ENCODE results near the gene THYN1. TPM values are rescaled to one million over a fixed set of nuclear protein-coding genes. Genes with fewer than 3 reads are reported as not detected.

THYN1 gene
- total RNA-seq, 2 donors from 2014 or later, result 36.5 to 38.2 TPM

GRCh38 chr11:134246100-134246499 is 7.1 kb downstream of the THYN1 start:
- H3K27me3 ChIP-seq, result no peaks in the 10 kb centered on the region
- TF ChIP-seq, protein P1, sequence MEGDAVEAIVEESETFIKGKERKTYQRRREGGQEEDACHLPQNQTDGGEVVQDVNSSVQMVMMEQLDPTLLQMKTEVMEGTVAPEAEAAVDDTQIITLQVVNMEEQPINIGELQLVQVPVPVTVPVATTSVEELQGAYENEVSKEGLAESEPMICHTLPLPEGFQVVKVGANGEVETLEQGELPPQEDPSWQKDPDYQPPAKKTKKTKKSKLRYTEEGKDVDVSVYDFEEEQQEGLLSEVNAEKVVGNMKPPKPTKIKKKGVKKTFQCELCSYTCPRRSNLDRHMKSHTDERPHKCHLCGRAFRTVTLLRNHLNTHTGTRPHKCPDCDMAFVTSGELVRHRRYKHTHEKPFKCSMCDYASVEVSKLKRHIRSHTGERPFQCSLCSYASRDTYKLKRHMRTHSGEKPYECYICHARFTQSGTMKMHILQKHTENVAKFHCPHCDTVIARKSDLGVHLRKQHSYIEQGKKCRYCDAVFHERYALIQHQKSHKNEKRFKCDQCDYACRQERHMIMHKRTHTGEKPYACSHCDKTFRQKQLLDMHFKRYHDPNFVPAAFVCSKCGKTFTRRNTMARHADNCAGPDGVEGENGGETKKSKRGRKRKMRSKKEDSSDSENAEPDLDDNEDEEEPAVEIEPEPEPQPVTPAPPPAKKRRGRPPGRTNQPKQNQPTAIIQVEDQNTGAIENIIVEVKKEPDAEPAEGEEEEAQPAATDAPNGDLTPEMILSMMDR (IDR thresholded peaks at IDR 0.05), result no peak
- H3K4me3 ChIP-seq, result no peak overlapping the region
- no peak overlapping the region for H3K9ac ChIP-seq (ENCODE audit: low read depth in 2 of 2, low read length in 2 of 2)
- H3K27ac ChIP-seq, result no peak overlapping the region
- intact Hi-C loops (cut with DNase I), result no loop called here
- peaks cover 5% of the 10 kb centered on the region for H3K36me3 ChIP-seq
- no peaks in the 10 kb centered on the region for H3K4me1 ChIP-seq
- no peak for DNase-seq
- H3K9me3 ChIP-seq, result no peaks in the 10 kb centered on the region

- Histone ChIP-seq H3K4me3 (no peak overlapping the region), H3K9me3 (no peaks in the 10 kb centered on the region), H3K4me1 (no peaks in the 10 kb centered on the region), H3K27me3 (no peaks in the 10 kb centered on the region), H3K36me3 (peaks cover 5% of the 10 kb centered on the region), H3K27ac (no peak overlapping the region), H3K9ac (ENCODE audit: low read depth in 2 of 2, low read length in 2 of 2) (no peak overlapping the region)
- TF ChIP-seq, protein P1 (IDR thresholded peaks at IDR 0.05), result no peak
- DNase-seq, result no peak
- intact Hi-C loops (cut with DNase I), result no loop called here
Observed at GRCh38 chr11:134245434-134245833, 7.7 kb downstream of the THYN1 start.

DNA sequence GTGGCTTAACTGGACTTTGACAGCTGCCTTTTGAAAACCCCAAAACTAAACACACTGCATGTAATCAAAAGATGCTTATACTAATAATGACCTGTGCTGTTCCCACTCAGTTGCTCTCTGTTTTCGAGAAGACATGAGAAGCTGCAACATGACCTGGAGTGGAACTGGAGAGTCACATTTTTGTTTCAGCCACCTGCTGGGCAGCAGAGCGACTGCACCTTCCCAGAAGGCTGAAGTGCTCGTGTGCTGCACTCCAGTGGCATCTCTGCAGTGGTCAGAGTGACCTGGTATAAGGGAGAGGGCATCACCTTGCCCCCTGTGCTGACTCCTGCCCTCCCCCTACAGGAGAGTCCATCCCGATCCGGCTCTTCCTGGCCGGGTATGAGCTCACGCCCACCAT is 8.6 kb downstream of the THYN1 start:
- Histone ChIP-seq H3K4me1 (no peaks in the 10 kb centered on the region), H3K27ac (no peak overlapping the region), H3K4me3 (no peak overlapping the region), H3K9me3 (no peaks in the 10 kb centered on the region), H3K27me3 (no peaks in the 10 kb centered on the region), H3K9ac (ENCODE audit: low read depth in 2 of 2, low read length in 2 of 2) (no peak overlapping the region), H3K36me3 (peaks cover 5% of the 10 kb centered on the region)
- DNase-seq, result no peak
- intact Hi-C loops (cut with DNase I), result no loop called here
- TF ChIP-seq, protein P1 (IDR thresholded peaks at IDR 0.05), result peak; percentile 11

DNA sequence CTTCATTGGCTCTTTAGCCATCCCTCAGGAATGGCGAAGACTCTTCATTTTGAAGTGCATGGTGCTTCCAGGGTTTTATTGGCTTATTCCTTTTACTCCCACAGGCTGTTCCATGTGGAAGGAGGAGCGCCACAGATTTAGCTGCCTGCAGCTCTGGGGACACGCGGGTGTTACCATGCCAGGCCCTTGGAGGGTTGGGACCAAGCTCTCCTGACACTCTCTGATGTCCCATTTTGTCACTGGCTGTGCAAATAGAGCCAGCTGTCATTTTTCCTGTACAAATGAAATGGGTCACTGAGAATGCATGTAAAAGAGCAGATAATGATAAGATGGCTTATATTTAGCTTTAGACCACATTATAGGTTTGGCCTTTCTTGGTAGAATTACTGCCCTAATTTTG is 9.2 kb downstream of the THYN1 start:
- no peaks in the 10 kb centered on the region for H3K4me1 ChIP-seq
- no peak overlapping the region for H3K9ac ChIP-seq (ENCODE audit: low read depth in 2 of 2, low read length in 2 of 2)
- no peaks in the 10 kb centered on the region for H3K27me3 ChIP-seq
- intact Hi-C loops (cut with DNase I), result no loop called here
- H3K9me3 ChIP-seq, result no peaks in the 10 kb centered on the region
- no peak for DNase-seq
- peaks cover 5% of the 10 kb centered on the region for H3K36me3 ChIP-seq
- no peak overlapping the region for H3K27ac ChIP-seq
- H3K4me3 ChIP-seq, result no peak overlapping the region
- TF ChIP-seq, protein P1 (IDR thresholded peaks at IDR 0.05), result no peak

- peaks cover 5% of the 10 kb centered on the region for H3K36me3 ChIP-seq
Observed at GRCh38 chr11:134242376-134242775, 10.8 kb downstream of the THYN1 start.

More at GRCh38 chr11:134242376-134242775, 10.8 kb downstream of the THYN1 start:
- intact Hi-C loops (cut with DNase I), result no loop called here
- H3K4me3 ChIP-seq, result no peak overlapping the region
- TF ChIP-seq, protein P1 (IDR thresholded peaks at IDR 0.05), result no peak
- no peaks in the 10 kb centered on the region for H3K27me3 ChIP-seq
- no peak for DNase-seq
- H3K9ac ChIP-seq (ENCODE audit: low read depth in 2 of 2, low read length in 2 of 2), result no peak overlapping the region
- H3K9me3 ChIP-seq, result no peaks in the 10 kb centered on the region
- H3K4me1 ChIP-seq, result no peaks in the 10 kb centered on the region
- no peak overlapping the region for H3K27ac ChIP-seq

Measured in colonic mucosa (tissue), 4 donors.